Measurements from ENCODE around the gene SCGB1A1.

SCGB1A1 gene

DNA sequence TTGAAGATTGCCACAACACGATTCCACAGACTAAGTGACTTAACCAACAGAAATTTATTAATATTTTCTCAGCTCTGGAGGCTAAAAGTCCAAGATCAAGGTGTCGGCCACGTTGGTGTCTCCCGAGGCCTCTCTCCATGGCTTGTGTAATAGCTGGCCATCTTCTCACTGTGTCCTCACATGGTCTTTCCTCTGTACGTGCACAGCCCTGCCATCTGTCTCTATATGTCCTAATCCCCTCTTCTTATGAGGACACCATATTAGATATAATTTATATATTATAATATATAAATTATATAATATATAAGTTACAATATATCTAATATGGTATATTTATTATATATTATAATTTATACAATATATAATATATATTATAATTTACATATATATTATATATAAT is 25.1 kb upstream of the SCGB1A1 start:
- TF ChIP-seq, protein P1, sequence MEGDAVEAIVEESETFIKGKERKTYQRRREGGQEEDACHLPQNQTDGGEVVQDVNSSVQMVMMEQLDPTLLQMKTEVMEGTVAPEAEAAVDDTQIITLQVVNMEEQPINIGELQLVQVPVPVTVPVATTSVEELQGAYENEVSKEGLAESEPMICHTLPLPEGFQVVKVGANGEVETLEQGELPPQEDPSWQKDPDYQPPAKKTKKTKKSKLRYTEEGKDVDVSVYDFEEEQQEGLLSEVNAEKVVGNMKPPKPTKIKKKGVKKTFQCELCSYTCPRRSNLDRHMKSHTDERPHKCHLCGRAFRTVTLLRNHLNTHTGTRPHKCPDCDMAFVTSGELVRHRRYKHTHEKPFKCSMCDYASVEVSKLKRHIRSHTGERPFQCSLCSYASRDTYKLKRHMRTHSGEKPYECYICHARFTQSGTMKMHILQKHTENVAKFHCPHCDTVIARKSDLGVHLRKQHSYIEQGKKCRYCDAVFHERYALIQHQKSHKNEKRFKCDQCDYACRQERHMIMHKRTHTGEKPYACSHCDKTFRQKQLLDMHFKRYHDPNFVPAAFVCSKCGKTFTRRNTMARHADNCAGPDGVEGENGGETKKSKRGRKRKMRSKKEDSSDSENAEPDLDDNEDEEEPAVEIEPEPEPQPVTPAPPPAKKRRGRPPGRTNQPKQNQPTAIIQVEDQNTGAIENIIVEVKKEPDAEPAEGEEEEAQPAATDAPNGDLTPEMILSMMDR (IDR thresholded peaks at IDR 0.05): no peak

DNA sequence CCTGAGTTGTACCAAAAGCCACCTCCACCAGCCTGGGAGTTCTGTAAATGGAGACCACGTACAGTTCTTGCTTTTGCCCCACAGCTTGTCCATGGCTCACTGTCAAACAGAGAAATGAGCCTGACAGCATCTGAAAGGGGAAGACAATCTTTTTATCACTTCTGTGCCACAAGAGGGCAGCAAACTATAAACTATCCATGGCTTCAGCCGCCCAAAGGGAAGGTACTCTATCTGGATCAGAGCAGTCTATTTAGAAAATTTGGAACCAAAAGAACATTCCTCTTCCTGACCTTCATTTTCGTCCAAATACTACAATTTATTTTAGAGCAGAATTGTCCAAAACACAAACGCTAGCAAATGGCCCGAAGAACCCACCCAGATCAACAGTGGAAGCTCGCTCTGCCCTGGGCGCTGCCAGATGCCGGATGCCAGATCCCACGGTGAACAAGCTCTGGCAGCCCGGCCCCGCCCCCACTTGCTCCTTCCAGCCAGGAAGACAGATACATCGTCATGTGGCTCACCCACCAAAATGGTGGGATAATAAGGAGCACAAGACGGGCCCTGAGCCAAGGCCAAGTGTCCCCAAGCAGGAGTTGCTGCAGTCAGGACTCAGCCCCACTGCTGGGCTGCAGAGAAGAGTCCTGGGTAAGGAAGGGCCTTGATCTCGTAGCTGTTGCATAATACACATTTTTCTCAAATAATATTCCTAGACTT is 23.9 kb upstream of the SCGB1A1 start:
- TF ChIP-seq, protein P1 (IDR thresholded peaks at IDR 0.05): peak; percentile 74

DNA sequence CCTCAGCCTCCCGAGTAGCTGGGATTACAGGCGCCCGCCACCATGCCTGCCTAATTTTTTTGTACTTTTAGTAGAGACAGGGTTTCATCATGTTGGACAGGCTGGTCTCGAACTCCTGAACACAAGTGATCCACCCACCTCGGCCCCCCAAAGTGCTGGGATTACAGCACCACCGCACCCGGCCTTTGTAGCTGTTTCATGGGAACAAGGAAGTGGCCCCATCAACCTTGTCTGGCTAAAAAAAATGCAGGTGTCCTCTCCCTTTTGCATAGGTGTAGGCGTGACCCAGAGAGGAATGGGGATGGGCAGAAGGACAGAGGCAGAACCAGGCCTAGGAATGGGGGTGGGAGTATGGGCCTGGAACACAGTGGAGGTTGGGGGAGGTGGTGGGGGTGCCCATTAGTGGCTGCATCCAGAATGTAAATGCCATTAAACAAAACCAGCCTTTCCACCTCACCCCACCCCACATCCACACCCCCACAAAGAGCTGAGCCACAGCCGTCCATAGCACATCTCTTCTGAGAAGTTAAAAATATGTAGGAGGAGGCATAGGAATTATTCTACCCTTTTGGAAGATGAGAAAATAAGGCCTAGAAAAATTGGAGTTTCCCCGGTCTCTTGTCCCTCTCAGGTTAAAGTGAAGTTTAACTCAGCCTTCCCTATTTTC is 22.8 kb upstream of the SCGB1A1 start:
- TF ChIP-seq, protein P1 (IDR thresholded peaks at IDR 0.05): no peak

DNA sequence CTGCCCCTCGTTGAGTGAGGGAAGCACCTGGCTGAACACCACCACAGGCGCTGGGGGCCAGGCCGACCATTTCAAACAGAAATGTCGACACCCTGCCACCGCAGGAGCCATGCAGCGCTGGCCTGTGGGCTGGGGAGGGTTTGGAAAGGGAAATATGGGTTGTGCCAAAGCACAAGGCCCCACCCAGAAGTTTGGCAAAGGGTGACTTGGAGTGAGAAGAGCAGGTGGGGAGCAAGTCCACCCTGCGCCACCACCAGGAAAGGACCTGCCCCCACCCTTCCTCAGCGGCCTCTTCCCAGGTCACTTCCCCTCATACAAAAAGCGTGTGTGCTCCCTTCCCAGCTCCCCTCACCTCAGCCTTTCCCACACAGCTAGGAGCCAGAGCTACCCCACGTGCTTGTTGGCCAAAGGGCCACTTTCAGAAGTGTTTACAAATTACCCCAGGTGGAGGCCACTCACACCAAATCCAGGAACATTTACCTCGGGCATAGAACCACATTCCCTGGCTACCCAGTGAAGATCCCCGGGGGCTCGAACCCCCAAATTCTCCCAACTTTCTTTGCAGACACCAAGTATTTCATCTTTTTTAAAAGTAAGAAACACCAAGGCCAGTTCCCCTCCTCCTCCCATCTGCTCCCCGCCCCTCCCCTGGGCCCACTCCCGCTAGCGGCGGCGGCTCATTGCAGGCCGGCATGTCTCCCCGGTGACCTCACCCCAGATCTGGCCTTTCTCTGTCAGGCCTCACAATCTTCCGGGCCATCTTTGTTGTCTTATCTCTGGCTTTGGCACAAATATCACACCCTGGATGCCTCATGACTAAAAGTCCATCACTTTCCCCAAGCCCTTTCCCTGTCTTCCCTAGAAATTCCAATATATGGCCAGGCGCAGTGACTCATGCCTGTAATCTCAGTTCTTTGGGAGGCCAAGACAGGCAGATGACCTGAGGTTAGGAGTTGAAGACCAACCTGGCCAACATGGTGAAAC is 20.5 kb upstream of the SCGB1A1 start:
- TF ChIP-seq, protein P1 (IDR thresholded peaks at IDR 0.05): no peak

DNA sequence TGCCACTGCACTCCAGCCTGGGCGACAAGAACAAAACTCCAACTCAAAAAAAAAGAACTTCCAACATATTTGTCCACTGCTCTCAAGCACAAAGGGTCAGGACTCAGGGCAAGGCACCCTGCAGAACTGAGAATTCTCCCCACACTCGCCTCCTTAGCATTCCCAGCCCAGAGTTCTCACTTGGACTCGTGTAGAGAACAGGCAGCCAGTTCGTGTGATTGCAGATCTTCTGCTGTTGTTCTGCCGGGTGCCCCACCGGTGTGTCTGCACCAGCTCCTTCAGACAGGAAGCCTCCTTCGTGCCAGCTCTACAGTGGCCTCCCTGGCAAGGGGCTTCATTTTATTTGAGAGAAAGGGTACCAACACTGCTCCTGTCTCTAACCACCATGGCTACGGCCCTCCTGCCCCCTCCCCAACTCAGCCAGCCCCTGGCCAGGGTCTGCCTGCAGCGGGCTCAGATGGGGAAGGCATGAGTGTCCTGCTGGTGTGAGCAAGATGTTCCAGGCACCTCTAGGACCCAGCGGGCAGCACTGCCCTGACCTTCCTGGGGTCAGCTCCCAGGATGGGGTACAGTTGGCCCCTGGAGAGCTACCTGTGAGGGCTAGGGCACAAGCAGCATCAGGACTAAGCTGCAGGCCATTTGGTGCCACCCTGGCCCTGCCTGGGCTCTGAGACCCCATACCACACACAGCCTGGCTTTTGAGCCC is 19.5 kb upstream of the SCGB1A1 start:
- TF ChIP-seq, protein P1 (IDR thresholded peaks at IDR 0.05): no peak

DNA sequence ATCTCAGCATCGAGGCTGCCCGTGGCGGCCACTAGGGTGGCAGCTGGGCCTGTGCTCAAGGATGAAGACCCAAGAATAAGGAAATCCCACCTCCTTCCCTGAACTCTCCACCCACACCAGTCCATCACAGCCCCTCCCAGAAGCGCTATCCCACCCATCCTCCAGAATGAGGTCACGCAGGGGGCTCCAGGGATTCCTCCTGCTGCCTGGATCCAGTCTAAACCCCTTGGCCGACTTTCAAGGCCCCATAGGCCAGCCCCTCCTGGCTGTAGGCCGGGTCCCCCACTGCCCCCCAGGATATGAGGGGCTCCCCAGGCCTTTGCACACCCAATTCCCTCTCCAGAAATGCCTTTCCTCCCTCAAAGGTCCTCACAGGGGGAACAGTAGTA is 19.0 kb upstream of the SCGB1A1 start:
- TF ChIP-seq, protein P1 (IDR thresholded peaks at IDR 0.05): no peak

DNA sequence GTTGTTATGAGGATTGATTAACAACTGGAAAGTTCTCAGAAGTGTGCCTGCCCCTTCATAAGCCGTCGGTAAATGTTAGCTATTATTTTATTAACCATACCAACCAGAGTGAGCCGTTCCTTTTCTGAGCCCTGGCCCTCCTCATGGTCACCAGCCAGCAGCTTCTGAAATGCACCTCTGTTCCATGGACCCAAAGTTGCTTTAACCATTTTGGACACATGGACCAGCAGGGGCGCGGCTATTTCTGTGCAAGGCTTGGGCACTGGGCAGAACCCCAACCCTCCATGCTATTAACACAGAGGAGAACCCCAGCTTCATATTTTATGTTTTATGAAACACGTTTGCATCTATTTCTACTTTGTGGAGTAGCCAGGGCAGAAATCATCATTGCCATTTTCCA is 18.6 kb upstream of the SCGB1A1 start:
- TF ChIP-seq, protein P1 (IDR thresholded peaks at IDR 0.05): no peak
